Measurements from ENCODE around the gene DCTN4. TPM values are rescaled to one million over a fixed set of nuclear protein-coding genes. Genes with fewer than 3 reads are reported as not detected.
"Not testable (repeated sequence)": the region's sequence is repeated elsewhere in the genome, so short reads cannot be mapped to it uniquely, and the experiment has no call there.

DCTN4 gene
- total RNA-seq, 2 donors from 2014 or later, result 40.8 to 45.2 TPM

- DNase-seq, result no peak
- intact Hi-C loops (cut with DNase I), result no loop called here
- peaks cover 14% of the 10 kb centered on the region for H3K36me3 ChIP-seq
Observed at GRCh38 chr5:150750469-150750868, 8.3 kb downstream of the DCTN4 start.

DNA sequence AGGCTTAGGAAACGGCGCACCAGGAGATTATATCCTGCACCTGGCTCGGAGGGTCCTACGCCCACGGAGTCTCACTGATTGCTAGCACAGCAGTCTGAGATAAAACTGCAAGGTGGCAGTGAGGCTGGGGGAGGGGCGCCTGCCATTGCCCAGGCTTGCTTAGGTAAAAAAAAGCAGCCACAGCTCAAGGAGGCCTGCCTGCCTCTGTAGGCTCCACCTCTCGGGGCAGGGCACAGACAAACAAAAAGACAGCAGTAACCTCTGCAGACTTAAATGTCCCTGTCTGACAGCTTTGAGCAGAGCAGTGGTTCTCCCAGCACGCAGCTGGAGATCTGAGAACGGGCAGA lies 15.7 kb downstream of the DCTN4 start:
- not testable (repeated sequence) for H3K9me3 ChIP-seq

More at GRCh38 chr5:150750469-150750868, 8.3 kb downstream of the DCTN4 start:
- Histone ChIP-seq H3K4me1 (peaks cover 3% of the 10 kb centered on the region), H3K9me3 (no peaks in the 10 kb centered on the region), H3K9ac (ENCODE audit: low read depth in 2 of 2, low read length in 2 of 2) (no peak overlapping the region), H3K27me3 (no peaks in the 10 kb centered on the region), H3K4me3 (no peak overlapping the region), H3K27ac (no peak overlapping the region)
- TF ChIP-seq, protein P1, sequence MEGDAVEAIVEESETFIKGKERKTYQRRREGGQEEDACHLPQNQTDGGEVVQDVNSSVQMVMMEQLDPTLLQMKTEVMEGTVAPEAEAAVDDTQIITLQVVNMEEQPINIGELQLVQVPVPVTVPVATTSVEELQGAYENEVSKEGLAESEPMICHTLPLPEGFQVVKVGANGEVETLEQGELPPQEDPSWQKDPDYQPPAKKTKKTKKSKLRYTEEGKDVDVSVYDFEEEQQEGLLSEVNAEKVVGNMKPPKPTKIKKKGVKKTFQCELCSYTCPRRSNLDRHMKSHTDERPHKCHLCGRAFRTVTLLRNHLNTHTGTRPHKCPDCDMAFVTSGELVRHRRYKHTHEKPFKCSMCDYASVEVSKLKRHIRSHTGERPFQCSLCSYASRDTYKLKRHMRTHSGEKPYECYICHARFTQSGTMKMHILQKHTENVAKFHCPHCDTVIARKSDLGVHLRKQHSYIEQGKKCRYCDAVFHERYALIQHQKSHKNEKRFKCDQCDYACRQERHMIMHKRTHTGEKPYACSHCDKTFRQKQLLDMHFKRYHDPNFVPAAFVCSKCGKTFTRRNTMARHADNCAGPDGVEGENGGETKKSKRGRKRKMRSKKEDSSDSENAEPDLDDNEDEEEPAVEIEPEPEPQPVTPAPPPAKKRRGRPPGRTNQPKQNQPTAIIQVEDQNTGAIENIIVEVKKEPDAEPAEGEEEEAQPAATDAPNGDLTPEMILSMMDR (IDR thresholded peaks at IDR 0.05), result no peak

GRCh38 chr5:150742455-150743141 lies 16.2 kb downstream of the DCTN4 start:
- H3K4me3 ChIP-seq; H3K27ac ChIP-seq; DNase-seq; intact Hi-C loops (cut with DNase I); H3K36me3 ChIP-seq; H3K27me3 ChIP-seq; H3K4me1 ChIP-seq; H3K9me3 ChIP-seq; H3K9ac ChIP-seq (ENCODE audit: low read depth in 2 of 2, low read length in 2 of 2): not testable (repeated sequence)

More for the DNA sequence above, 15.7 kb downstream of the DCTN4 start:
- DNase-seq; H3K27me3 ChIP-seq; intact Hi-C loops (cut with DNase I); H3K4me1 ChIP-seq; H3K27ac ChIP-seq; H3K4me3 ChIP-seq; H3K36me3 ChIP-seq; H3K9ac ChIP-seq (ENCODE audit: low read depth in 2 of 2, low read length in 2 of 2): not testable (repeated sequence)

GRCh38 chr5:150740992-150741391 lies 17.8 kb downstream of the DCTN4 start:
- Histone ChIP-seq H3K27me3 (no peaks in the 10 kb centered on the region), H3K9ac (ENCODE audit: low read depth in 2 of 2, low read length in 2 of 2) (no peak overlapping the region), H3K27ac (no peak overlapping the region), H3K36me3 (no peaks in the 10 kb centered on the region), H3K4me1 (no peaks in the 10 kb centered on the region), H3K4me3 (no peak overlapping the region), H3K9me3 (no peaks in the 10 kb centered on the region)
- TF ChIP-seq, protein P1 (IDR thresholded peaks at IDR 0.05), result no peak
- intact Hi-C loops (cut with DNase I), result no loop called here
- DNase-seq, result no peak

DNA sequence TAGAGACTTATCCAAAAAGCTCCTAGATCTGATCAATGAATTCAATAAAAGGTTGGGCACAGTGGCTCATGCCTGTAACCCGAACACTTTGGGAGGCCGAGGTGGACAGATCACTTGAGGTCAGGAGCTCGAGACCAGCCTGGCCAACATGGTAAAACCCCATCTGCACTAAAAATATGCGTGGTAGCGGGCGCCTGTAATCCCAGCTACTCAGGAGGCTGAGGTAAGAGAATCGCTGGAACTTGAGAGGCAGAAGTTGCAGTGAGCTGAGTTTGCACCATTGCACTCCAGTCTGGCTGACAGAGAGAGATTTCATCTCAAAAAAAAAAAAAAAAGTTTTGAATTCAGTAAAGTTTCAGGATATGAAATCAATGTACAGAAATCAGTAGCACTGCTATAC lies 20.0 kb downstream of the DCTN4 start:
- TF ChIP-seq, protein P1 (IDR thresholded peaks at IDR 0.05), result no peak
- no peak for DNase-seq
- intact Hi-C loops (cut with DNase I), result no loop called here
- H3K4me1 ChIP-seq, result no peaks in the 10 kb centered on the region
- no peaks in the 10 kb centered on the region for H3K27me3 ChIP-seq
- no peak overlapping the region for H3K9ac ChIP-seq (ENCODE audit: low read depth in 2 of 2, low read length in 2 of 2)
- no peaks in the 10 kb centered on the region for H3K36me3 ChIP-seq
- no peak overlapping the region for H3K27ac ChIP-seq
- H3K4me3 ChIP-seq, result no peak overlapping the region
- no peaks in the 10 kb centered on the region for H3K9me3 ChIP-seq

DNA sequence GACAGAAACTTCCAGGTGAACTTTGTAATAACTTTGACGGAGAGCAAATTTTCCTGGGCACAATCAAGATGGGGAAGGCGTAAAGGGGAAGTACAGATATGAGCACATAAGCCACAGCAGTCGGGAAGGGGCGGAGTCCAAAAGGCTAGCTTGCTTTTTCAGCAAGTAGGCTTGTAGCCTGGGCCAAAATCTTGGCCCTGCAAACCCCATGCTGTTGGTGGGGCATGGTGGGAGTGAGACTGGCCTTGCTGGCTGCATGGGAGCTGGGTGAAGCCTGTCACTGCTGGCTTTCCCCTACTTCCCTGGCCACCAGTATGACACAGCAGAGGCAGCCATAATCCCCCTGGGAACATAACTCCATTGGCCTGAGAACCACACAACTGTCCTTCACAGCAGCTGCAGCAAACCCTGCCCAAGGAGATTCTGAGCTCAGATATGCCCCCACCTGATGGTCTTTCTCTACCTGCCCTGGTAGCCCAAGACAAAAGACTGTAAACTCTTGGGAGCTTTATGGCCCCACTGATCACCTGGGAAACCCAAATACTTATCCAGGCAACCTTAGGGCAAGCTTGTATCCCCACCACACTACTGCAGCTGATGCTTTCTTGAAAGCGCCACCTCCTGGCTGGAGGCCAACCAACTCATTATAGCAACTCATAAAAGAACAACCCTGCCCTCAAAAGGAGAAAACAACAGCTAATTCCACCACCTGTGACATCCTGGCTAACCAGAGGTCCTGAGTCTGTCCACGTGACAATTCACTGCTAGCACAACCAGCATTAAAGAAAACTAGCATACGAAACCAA lies 24.0 kb downstream of the DCTN4 start:
- TF ChIP-seq, protein P1 (IDR thresholded peaks at IDR 0.05), result no peak
- no peaks in the 10 kb centered on the region for H3K27me3 ChIP-seq
- no peaks in the 10 kb centered on the region for H3K4me1 ChIP-seq
- no peaks in the 10 kb centered on the region for H3K9me3 ChIP-seq
- intact Hi-C loops (cut with DNase I), result no loop called here
- peaks cover 7% of the 10 kb centered on the region for H3K36me3 ChIP-seq
- H3K9ac ChIP-seq (ENCODE audit: low read depth in 2 of 2, low read length in 2 of 2), result no peak overlapping the region
- DNase-seq, result peak; percentile 36
- peak overlapping the region; percentile 23 for H3K27ac ChIP-seq
- no peak overlapping the region for H3K4me3 ChIP-seq
